ENCODE results near the gene ZC3H14.
"Not testable (repeated sequence)": the region's sequence is repeated elsewhere in the genome, so short reads cannot be mapped to it uniquely, and the experiment has no call there.

The ZC3H14 gene

DNA sequence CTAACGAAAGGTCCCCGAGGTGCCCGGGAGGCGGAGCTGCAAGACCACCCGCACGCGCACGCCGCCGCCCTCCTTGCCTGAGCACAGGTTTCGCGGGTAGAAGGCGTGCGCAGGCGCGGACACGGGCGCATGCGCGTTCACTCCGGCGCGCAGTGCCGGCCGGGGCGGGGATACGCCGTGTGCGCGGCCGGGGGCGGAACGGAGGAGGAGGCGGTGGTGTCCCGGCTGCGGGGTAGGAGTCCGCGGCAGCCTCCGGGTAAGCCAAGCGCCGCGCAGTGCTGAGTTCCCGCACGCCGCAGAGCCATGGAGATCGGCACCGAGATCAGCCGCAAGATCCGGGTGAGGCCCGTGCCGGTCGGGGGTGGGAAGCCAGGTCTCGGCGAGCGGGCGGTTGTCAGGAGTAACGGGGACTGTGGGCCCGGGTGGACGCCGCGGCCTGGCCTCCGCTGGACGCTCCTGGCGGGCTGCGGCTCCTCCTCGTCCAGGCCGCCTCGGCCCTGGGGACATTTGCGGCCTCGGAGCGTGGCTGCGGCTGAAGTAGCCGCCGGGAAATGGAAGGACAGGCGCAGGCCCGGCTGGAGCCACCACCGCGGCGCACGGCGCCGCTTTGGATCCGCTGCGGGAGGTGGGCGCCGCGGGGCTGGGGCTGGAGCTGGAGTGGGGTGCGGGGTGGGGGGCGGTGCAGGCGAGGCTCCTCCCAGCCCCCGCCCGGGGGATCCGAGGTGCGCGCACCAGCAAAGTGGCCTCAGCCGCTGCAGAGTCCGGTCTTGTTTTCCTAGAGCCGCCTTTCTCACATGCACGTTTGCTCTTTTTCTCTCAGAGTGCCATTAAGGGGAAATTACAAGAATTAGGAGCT, at the start of gene ZC3H14:
TSS of gene ZC3H14 (plus strand) at position 207 of the 856 bp plus-strand sequence. CDS start at position 304, 97 bp downstream.
- peak; percentile 84 for DNase-seq

- DNase-seq: no peak
These were observed 47.2 kb upstream of the ZC3H14 start for GRCh38 chr14:88515499-88516221.

- DNase-seq: no peak
These were observed 45.9 kb upstream of the ZC3H14 start for GRCh38 chr14:88516861-88517357.

DNA sequence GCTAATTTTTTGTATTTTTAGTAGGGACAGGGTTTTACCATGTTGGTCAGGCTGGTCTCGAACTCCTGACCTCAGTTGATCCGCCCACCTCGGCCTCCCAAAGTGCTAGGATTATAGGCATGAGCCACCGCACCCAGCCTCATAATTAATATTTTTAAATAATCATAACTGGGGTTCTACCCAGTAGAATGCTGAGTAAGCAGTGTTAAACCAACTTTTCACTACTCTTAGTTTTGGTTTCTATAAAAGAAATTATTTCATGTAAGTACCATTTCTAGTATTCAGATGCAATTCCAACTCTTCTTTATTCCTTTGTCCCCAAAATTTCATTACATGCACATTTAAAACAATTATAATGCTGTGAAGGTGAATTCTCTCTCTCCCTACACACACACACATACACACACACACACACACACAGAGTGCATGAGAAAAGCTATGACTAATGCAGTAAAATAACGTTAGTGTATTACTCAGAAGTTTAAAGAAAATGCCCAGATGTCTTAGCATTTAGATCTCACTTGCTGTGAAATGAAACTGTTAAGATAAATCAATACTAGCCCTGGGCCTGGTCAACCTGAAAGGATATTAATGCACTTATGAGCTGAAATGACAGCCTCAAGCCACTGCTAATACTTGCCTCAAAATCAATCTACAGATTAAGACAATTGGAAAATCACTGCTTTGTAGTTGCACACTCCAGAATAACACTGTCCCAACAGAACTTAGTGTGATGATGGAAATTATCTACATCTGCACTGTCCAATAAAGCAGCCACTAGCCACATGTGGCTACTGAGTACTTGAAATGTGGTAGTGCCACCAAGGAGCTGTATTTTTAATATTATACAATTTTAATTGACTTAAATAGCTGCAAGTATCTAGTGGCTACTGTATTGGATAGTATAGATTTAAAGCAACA, 44.0 kb upstream of the ZC3H14 start:
- DNase-seq: no peak

- DNase-seq: no peak
These were observed 42.9 kb upstream of the ZC3H14 start for GRCh38 chr14:88519907-88520306.

- no peak for DNase-seq
These were observed 41.0 kb upstream of the ZC3H14 start for GRCh38 chr14:88521818-88522217.

DNA sequence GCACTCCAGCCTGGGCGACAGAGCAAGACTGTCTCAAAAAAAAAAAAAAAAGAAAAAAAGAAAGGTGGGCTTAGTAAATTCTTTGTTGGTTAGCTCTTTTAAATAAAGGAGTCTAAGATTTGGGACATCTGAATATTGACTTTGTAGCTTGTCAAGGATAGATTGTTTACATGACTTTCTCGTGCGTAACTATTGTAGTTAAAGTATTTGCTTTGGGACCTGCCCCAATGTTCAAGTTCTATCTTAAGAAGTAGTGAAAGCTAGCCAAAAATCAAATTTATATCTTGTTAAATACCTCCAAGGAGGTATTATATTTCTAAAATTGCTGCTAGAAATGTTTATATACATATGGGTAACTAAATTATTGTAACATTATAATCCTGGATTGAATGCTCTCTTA, 40.4 kb upstream of the ZC3H14 start:
- DNase-seq: no peak

DNA sequence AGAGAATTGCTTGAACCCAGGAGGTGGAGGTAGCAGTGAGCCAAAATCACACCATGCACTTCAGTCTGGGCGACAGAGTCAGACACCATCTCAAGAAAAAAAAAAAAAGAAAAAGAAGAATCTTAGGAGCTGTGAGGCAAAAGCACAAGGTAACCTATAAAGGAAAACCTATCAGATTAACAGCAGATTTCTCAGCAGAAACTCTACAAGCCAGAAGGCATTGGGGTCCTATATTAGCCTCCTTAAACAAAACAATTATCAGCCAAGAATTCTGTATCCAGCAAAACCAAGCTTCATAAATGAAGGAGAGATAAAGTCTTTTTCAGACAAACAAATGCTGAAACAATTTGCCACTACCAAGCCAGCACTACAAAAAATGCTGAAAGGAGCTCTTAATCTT, 32.9 kb upstream of the ZC3H14 start:
- DNase-seq: not testable (repeated sequence)

GRCh38 chr14:88533064-88533602, 29.7 kb upstream of the ZC3H14 start:
- DNase-seq: no peak

- DNase-seq: peak; percentile 50
These were observed 27.7 kb upstream of the ZC3H14 start for GRCh38 chr14:88535149-88535548.

DNA sequence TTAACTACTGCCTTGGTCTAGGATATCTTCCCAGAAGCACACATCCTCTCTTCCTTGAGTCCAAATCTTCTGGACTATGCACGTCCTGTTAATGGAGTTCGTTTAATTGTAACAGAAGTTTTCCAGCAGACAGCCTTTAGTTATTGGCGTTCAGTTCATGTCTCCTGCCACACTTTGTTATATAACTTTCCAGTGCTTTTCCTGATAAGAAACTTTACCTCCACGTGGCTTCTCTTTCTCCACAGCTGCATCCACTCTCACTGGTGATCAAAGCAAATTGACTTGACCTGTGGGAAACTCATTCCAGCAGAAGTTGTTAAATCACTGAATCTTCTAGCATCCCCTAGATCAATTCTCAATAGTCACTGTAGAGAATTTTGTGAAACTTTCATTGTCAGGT, 27.0 kb upstream of the ZC3H14 start:
- DNase-seq: no peak

DNA sequence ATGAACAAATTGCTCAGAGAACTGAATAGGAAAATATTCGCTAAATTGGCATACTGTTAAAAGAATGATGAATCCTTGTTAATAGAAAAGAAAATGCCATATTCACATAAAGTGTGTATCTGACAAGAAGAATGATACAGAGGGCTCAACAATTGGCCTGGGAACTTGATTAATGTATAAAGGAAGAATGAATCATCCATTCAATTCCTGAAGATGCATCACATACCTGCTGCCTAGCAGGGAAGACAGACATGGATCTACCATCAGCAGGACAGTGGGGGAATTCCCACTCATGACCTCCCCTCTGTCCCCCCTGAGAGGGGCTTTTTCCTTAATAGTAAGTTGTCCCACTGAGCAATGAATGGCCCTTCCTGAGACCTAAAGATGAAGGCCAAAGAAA, 21.5 kb upstream of the ZC3H14 start:
- no peak for DNase-seq

GRCh38 chr14:88542857-88543795, 19.7 kb upstream of the ZC3H14 start:
- no peak for DNase-seq

DNA sequence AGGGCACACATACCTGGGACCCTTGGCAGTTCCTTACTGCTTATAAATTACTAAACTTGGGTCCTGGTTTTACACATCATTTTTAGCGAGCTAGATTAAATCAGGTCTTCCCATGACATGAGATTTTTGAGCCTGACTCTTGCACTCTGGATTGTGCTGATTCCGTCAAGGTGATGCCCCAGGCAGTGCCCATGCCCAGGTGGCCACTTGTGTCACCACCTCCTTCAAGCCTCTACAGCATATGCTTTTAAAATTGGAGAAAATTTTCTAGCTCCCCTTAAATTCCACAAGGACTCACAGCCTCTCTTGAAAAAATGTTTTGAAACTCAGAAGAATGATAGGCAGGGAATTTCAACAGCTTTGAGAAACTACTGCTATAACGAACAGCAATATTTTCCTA, 17.6 kb upstream of the ZC3H14 start:
- no peak for DNase-seq

DNA sequence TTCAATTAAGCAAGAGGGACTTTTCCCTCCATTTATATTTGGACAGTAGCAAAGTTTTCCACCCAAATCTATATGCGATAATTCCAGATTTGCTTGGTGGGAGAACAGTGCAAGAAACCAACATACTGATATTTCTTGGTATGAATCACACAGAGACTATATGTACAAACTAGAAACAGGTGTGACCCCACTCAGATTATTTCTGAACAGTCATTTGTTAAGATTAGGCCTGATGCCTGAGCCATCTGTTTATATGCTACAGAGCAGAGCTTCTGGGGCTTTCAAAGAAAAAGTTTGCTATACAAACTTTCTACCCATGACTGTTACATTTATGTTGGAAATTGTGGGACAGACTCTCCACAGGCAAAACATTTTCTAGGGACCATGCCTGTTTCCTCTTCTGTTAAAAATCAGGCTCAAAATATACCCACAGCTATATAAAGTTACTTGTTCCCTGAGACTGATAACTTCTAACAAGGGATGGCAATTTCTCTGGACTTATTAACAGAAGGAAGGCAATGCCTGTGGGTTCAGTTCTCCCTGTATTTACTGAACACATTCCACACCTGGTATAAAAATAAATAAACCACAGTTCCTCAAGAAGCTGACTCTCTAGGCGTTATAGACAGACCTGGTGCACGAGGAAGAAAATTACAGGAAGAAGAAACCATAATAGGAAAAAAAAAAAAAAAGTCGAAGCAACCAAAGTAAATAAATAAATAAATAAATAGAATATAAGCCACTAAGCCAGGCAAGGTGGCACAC, 16.0 kb upstream of the ZC3H14 start:
- DNase-seq: no peak

GRCh38 chr14:88547386-88547780, 15.5 kb upstream of the ZC3H14 start:
- no peak for DNase-seq

- no peak for DNase-seq
These were observed 12.8 kb upstream of the ZC3H14 start for GRCh38 chr14:88550078-88550477.

- peak; percentile 56 for DNase-seq
These were observed 11.6 kb upstream of the ZC3H14 start for GRCh38 chr14:88551094-88551870.

GRCh38 chr14:88551980-88552431, 10.8 kb upstream of the ZC3H14 start:
- no peak for DNase-seq

GRCh38 chr14:88552876-88553275, 10.0 kb upstream of the ZC3H14 start:
- DNase-seq: no peak
